DND-41 (cell line): ENCODE measurements around the gene PRAMEF12.

Experiments used
- EZH2 ChIP-seq: IDR thresholded peaks from 3 replicates; pipeline ENCODE4 v1.6.1; 2012; ENCODE audit warnings: borderline replicate concordance, low read depth, mild to moderate bottlenecking, moderate library complexity, low read length, inconsistent platforms; ENCODE audit not compliant: severe bottlenecking
- TF ChIP-seq, protein P1 (sequence below): IDR thresholded peaks from 2 replicates; pipeline ENCODE4 v1.5.1; 2012; ENCODE audit warnings: borderline replicate concordance, low read length, moderate library complexity, mild to moderate bottlenecking; ENCODE audit not compliant: poor library complexity, severe bottlenecking; ENCODE audit errors: extremely low read depth

DNA sequence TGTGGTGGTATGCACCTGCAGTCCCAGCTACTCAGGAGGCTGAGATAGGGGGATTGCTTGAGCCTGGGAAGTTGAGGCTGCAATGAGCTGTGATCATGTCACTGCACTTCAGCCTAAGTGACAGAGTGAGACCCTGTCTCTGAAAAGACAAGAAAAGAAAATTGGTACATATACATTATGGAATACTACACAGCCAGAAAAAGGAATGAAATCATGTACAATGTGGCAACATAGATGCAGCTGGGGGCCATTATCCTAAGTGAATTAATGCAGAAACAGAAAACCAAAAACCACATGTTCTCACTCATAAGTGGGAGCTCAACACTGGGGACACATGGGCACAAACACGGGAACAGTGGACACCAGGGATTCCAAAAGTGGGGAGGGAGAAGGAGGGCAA lies 34.6 kb upstream of the PRAMEF12 start:
- TF ChIP-seq, protein P1, sequence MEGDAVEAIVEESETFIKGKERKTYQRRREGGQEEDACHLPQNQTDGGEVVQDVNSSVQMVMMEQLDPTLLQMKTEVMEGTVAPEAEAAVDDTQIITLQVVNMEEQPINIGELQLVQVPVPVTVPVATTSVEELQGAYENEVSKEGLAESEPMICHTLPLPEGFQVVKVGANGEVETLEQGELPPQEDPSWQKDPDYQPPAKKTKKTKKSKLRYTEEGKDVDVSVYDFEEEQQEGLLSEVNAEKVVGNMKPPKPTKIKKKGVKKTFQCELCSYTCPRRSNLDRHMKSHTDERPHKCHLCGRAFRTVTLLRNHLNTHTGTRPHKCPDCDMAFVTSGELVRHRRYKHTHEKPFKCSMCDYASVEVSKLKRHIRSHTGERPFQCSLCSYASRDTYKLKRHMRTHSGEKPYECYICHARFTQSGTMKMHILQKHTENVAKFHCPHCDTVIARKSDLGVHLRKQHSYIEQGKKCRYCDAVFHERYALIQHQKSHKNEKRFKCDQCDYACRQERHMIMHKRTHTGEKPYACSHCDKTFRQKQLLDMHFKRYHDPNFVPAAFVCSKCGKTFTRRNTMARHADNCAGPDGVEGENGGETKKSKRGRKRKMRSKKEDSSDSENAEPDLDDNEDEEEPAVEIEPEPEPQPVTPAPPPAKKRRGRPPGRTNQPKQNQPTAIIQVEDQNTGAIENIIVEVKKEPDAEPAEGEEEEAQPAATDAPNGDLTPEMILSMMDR = no peak
- no peak for TF ChIP-seq EZH2
